OCI-M2 (cell line): ENCODE data around the gene SNED1.

ENCODE experiments used
- DNase-seq: peaks from one replicate; lab custom pipeline; 2025; ENCODE audit not compliant: unreplicated experiment; lab: John Stamatoyannopoulos, UW

Gene SNED1

DNA sequence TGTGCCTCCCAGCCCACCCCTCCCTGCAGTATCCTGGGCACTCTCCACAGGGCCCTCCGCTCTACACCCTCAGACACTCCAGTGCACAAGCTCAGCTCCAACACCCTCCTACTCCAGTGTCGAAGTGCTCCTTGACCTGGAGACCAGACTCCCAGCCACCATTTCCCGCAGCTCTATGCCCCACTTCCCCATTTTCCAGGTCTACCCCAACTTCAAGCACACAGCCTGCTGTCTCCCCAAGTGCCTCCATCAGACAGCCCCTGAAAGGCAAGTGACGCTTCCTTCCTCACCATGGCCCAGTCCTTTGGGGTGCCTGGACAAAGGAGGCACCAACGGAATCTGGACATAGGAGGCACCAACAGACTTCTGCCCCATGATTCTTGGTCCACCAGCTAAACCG lies 143.6 kb downstream of the SNED1 start:
- DNase-seq: no peak

DNA sequence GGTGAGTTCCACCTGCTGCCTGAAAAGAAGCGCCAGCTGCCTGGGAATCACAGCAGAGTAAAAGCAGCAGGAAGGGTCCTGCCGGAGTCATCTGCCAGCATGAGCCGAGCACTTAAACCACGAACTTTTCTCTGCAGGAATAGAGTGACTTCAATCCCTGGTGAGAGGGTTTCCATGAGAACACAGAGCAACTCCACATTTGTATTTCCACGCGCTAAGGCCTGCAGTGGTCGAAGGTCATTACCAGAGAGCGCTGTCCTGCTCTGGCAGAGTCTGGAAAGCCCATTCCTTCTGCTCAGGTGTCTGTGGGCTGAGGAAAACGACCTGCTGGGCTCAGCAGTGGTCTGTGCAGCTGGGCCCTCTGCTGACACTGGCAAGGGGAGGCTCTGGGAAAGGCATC lies 144.2 kb downstream of the SNED1 start:
- DNase-seq: no peak
